Esophagus (tissue), 2 donors: Measurements from ENCODE around the gene RETREG1. TPM values are rescaled to one million over a fixed set of nuclear protein-coding genes. Genes with fewer than 3 reads are reported as not detected.
"Not testable (repeated sequence)": the region's sequence is repeated elsewhere in the genome, so short reads cannot be mapped to it uniquely, and the experiment has no call there.

ENCODE experiments used
- H3K27ac ChIP-seq, 2 donors: one replicate each; pipeline ENCODE4 v1.5.1; 2013; ENCODE audit warnings: low read depth in 2 of 2, mild to moderate bottlenecking in 2 of 2, inconsistent platforms in 1 of 2, low read length in 1 of 2, moderate library complexity in 1 of 2
- H3K27me3 ChIP-seq, 2 donors: one replicate each; pipeline ENCODE4 v1.6.1; 2013; ENCODE audit warnings: low read length in 2 of 2, control low read depth in 1 of 2, mild to moderate bottlenecking in 1 of 2; ENCODE audit not compliant: insufficient read depth in 2 of 2, control insufficient read depth in 1 of 2
- H3K36me3 ChIP-seq, 2 donors: one replicate each; pipeline ENCODE4 v1.6.1; 2013; ENCODE audit warnings: low read length in 1 of 2; ENCODE audit not compliant: control insufficient read depth in 2 of 2, insufficient read depth in 2 of 2
- H3K4me1 ChIP-seq, 2 donors: one replicate each; pipeline ENCODE4 v1.6.1; 2013; ENCODE audit warnings: low read length in 1 of 2; ENCODE audit not compliant: control insufficient read depth in 2 of 2, insufficient read depth in 2 of 2
- H3K4me3 ChIP-seq, 2 donors: one replicate each; pipeline ENCODE4 v1.5.1; 2013; ENCODE audit warnings: low read length in 2 of 2, mild to moderate bottlenecking in 2 of 2, low read depth in 1 of 2, moderate library complexity in 1 of 2
- H3K9me3 ChIP-seq, 2 donors: one replicate each; pipeline ENCODE4 v1.6.1; 2013; ENCODE audit warnings: mild to moderate bottlenecking in 2 of 2, low read depth in 1 of 2, low read length in 1 of 2, moderate library complexity in 1 of 2; ENCODE audit not compliant: control insufficient read depth in 2 of 2, insufficient read depth in 1 of 2
- WGBS, 2 donors: extraction: QIAGEN DNeasy Blood & Tissue Kit; methylation state at CpG; one replicate each; pipeline ENCODE4 v1.1.7; 2013; 5-methylcytosine and 5-hydroxymethylcytosine counted together
- polyA plus RNA-seq, 2 donors: library from polyadenylated mRNA; stranded (reverse); fragments of 200-250 nt; gene quantifications; one replicate each; pipeline ENCODE4 v1.2.3, GENCODE V29; 2013
- donor health status: healthy with polysubstance abuse.
- donor health status: Bipolar disorder and iron deficiency.

RETREG1 gene
- polyA plus RNA-seq, 2 donors, result 1.0 TPM

- no peaks in the 10 kb centered on the region for H3K36me3 ChIP-seq
- H3K27ac ChIP-seq, result no peak overlapping the region
- no peak overlapping the region for H3K4me3 ChIP-seq
Measured at GRCh38 chr5:16550316-16550952, 66.4 kb downstream of the RETREG1 start.

GRCh38 chr5:16549491-16550206 lies 67.1 kb downstream of the RETREG1 start:
- H3K4me1 ChIP-seq, result no peaks in the 10 kb centered on the region
- no peak overlapping the region for H3K27ac ChIP-seq
- H3K36me3 ChIP-seq, result no peaks in the 10 kb centered on the region
- no peak overlapping the region for H3K4me3 ChIP-seq
- WGBS, 2 donors, result 53 to 61% methylated on average over 5 of the region's 5 CpGs
- H3K27me3 ChIP-seq, result no peaks in the 10 kb centered on the region
- no peaks in the 10 kb centered on the region for H3K9me3 ChIP-seq

More at GRCh38 chr5:16550316-16550952, 66.4 kb downstream of the RETREG1 start:
- Histone ChIP-seq H3K9me3 (no peaks in the 10 kb centered on the region), H3K4me1 (no peaks in the 10 kb centered on the region), H3K27me3 (no peaks in the 10 kb centered on the region)
- WGBS, 2 donors, result 73 to 84% methylated on average over 7 of the region's 7 CpGs

- Histone ChIP-seq H3K4me3 (no peak overlapping the region), H3K36me3 (no peaks in the 10 kb centered on the region), H3K9me3 (no peaks in the 10 kb centered on the region), H3K27ac (no peak overlapping the region), H3K27me3 (no peaks in the 10 kb centered on the region), H3K4me1 (no peaks in the 10 kb centered on the region)
- WGBS, 2 donors, result 72 to 76% methylated on average over 3 of the region's 3 CpGs
Measured at GRCh38 chr5:16548812-16549211, 68.0 kb downstream of the RETREG1 start.

GRCh38 chr5:16548115-16548514 lies 68.7 kb downstream of the RETREG1 start:
- no peaks in the 10 kb centered on the region for H3K4me1 ChIP-seq
- no peak overlapping the region for H3K4me3 ChIP-seq
- H3K9me3 ChIP-seq, result no peaks in the 10 kb centered on the region
- H3K27ac ChIP-seq, result no peak overlapping the region
- WGBS, 2 donors, result 78 to 93% methylated on average over 2 of the region's 2 CpGs
- no peaks in the 10 kb centered on the region for H3K36me3 ChIP-seq
- no peaks in the 10 kb centered on the region for H3K27me3 ChIP-seq

- Histone ChIP-seq H3K27me3 (no peaks in the 10 kb centered on the region), H3K4me3 (no peak overlapping the region), H3K36me3 (no peaks in the 10 kb centered on the region), H3K9me3 (no peaks in the 10 kb centered on the region), H3K27ac (no peak overlapping the region), H3K4me1 (no peaks in the 10 kb centered on the region)
- WGBS, 2 donors, result 55 to 67% methylated on average over 8 of the region's 8 CpGs
Measured at GRCh38 chr5:16547200-16547842, 69.5 kb downstream of the RETREG1 start.

DNA sequence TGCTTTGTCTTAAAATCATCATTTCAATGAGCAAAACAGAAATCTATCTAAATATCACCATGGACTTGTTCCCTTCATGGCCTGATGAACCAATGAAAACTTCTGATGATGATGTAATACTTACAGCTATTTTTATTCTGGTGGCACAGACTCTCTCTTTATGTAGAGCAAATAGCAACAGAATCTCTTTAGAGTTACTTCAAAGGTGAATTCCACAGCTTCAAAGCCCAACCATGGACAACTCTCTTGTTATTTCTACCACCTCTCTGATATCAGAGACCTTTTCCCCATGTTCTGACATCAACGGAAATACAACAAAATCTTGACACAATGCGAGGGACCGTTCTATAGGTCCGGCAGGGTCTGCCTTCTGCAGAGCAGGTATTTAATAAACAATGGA lies 70.1 kb downstream of the RETREG1 start:
- 71 to 80% methylated on average over 4 of the region's 4 CpGs for WGBS, 2 donors
- Histone ChIP-seq H3K27me3 (no peaks in the 10 kb centered on the region), H3K4me1 (no peaks in the 10 kb centered on the region), H3K9me3 (no peaks in the 10 kb centered on the region), H3K36me3 (no peaks in the 10 kb centered on the region), H3K27ac (no peak overlapping the region), H3K4me3 (no peak overlapping the region)

- H3K4me1 ChIP-seq, result no peaks in the 10 kb centered on the region
- H3K9me3 ChIP-seq, result no peaks in the 10 kb centered on the region
- no peak overlapping the region for H3K4me3 ChIP-seq
- no peaks in the 10 kb centered on the region for H3K27me3 ChIP-seq
- H3K36me3 ChIP-seq, result no peaks in the 10 kb centered on the region
- 83 to 84% methylated on average over 4 of the region's 4 CpGs for WGBS, 2 donors
- H3K27ac ChIP-seq, result no peak overlapping the region
Measured at GRCh38 chr5:16544607-16545374, 72.0 kb downstream of the RETREG1 start.

DNA sequence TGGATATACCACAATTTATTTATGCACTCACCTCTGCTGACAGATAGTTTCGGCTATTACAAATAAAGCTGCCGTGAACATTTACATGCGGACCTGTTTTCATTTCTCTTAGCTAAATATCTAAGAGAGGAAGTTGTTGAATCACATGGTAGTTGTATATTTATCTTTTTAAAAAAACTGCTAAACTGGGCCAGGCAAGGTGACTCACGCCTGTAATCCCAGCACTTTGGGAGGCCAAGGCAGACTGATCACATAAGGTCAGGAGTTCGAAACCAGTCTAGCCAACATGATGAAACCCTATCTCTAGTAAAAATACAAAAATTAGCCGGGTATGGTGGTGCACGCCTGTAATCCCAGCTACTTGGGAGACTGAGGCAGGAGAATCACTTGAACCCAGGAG lies 73.6 kb downstream of the RETREG1 start:
- not testable (repeated sequence) for H3K27ac ChIP-seq, H3K9me3 ChIP-seq, H3K27me3 ChIP-seq, H3K4me1 ChIP-seq, H3K36me3 ChIP-seq, H3K4me3 ChIP-seq
- WGBS, 2 donors, result 88 to 91% methylated on average over 7 of the region's 7 CpGs

- Histone ChIP-seq H3K27ac (no peak overlapping the region), H3K27me3 (no peaks in the 10 kb centered on the region), H3K36me3 (no peaks in the 10 kb centered on the region), H3K9me3 (no peaks in the 10 kb centered on the region), H3K4me3 (no peak overlapping the region), H3K4me1 (peaks cover 0 to 2% of the 10 kb centered on the region in 2 donors)
- 66 to 73% methylated on average over 6 of the region's 6 CpGs for WGBS, 2 donors
Measured at GRCh38 chr5:16542236-16542635, 74.6 kb downstream of the RETREG1 start.
